CD14-positive monocyte (primary cell): ENCODE results near the gene ACKR1. TPM values are rescaled to one million over a fixed set of nuclear protein-coding genes. Genes with fewer than 3 reads are reported as not detected.

Experiments
- DNase-seq, 3 donors: peaks; one replicate each; pipeline ENCODE4 v3.0.0-alpha.2; 2011 to 2022
- H2AFZ ChIP-seq: 2 replicates; pipeline ENCODE4 v1.6.0; 2012; ENCODE audit warnings: mild to moderate bottlenecking, low read depth, low read length, inconsistent platforms; ENCODE audit not compliant: insufficient read depth, poor library complexity, severe bottlenecking
- H3K27ac ChIP-seq, 2 donors: 1 replicate in 1 of 2; 2 replicates in 1 of 2; pipeline ENCODE4 v1.5.1; 2012 to 2013; ENCODE audit warnings: low read length in 2 of 2, control low read depth in 1 of 2, inconsistent platforms in 1 of 2, low read depth in 1 of 2, mild to moderate bottlenecking in 1 of 2
- H3K27me3 ChIP-seq, 2 donors: one replicate each; pipeline versions ENCODE4 v1.6.0 to v1.6.1; 2011 to 2013; ENCODE audit warnings: low read length in 2 of 2; ENCODE audit not compliant: control insufficient read depth in 2 of 2, insufficient read depth in 2 of 2
- H3K36me3 ChIP-seq, 2 donors: replicated peaks in 1 of 2; 1 replicate in 1 of 2; 2 replicates in 1 of 2; pipeline versions ENCODE4 v1.5.1 to v1.6.1; 2012 to 2013; ENCODE audit warnings: low read length in 2 of 2, control low read depth in 1 of 2, inconsistent platforms in 1 of 2, mild to moderate bottlenecking in 1 of 2; ENCODE audit not compliant: insufficient read depth in 2 of 2, control insufficient read depth in 1 of 2
- H3K4me1 ChIP-seq, 2 donors: 1 replicate in 1 of 2; 2 replicates in 1 of 2; pipeline versions ENCODE4 v1.5.1 to v1.6.1; 2012 to 2013; ENCODE audit warnings: low read length in 2 of 2, control low read depth in 1 of 2, inconsistent platforms in 1 of 2, mild to moderate bottlenecking in 1 of 2, moderate library complexity in 1 of 2; ENCODE audit not compliant: insufficient read depth in 2 of 2, control insufficient read depth in 1 of 2
- H3K4me2 ChIP-seq: replicated peaks from 2 replicates; pipeline ENCODE3; 2012; ENCODE audit warnings: low read length, moderate library complexity, mild to moderate bottlenecking; ENCODE audit not compliant: poor library complexity, severe bottlenecking; ENCODE audit errors: extremely low read depth
- H3K4me3 ChIP-seq, 3 experiments: fragments of 200-600 bp in 1 of 3; sonication (generic) in 1 of 3; replicated peaks in 1 of 3; 1 replicate in 2 of 3; 2 replicates in 1 of 3; pipeline ENCODE4 v1.5.1; 2011 to 2013; ENCODE audit warnings: low read length in 3 of 3, mild to moderate bottlenecking in 3 of 3, control low read depth in 2 of 3, low read depth in 2 of 3, inconsistent platforms in 1 of 3, moderate library complexity in 1 of 3
- H3K79me2 ChIP-seq: 2 replicates; pipeline ENCODE4 v1.6.0; 2012; ENCODE audit warnings: mild to moderate bottlenecking, control low read depth, inconsistent platforms, low read length, moderate library complexity; ENCODE audit not compliant: insufficient read depth
- H3K9ac ChIP-seq: 2 replicates; pipeline ENCODE4 v1.6.0; 2017; ENCODE audit warnings: low read length, mild to moderate bottlenecking; ENCODE audit not compliant: insufficient read depth, poor library complexity, severe bottlenecking
- H3K9me3 ChIP-seq, 2 donors: replicated peaks in 1 of 2; 1 replicate in 1 of 2; 2 replicates in 1 of 2; pipeline versions ENCODE4 v1.5.1 to v1.6.1; 2012 to 2013; ENCODE audit warnings: low read length in 2 of 2, control low read depth in 1 of 2; ENCODE audit not compliant: control insufficient read depth in 1 of 2, insufficient read depth in 1 of 2
- H4K20me1 ChIP-seq: 2 replicates; pipeline ENCODE4 v1.6.0; 2012; ENCODE audit warnings: mild to moderate bottlenecking, low read length, control low read depth, moderate library complexity; ENCODE audit not compliant: insufficient read depth
- H3K27ac Mint-ChIP-seq, 7 donors: one replicate each; pipeline ENCODE4 v1.8.0; 2020; ENCODE audit warnings: mild to moderate bottlenecking in 7 of 7, mixed read lengths in 7 of 7, moderate library complexity in 6 of 7, inconsistent platforms in 2 of 7
- H3K27me3 Mint-ChIP-seq, 3 donors: one replicate each; pipeline ENCODE4 v1.8.0; 2021 to 2022; ENCODE audit warnings: low read depth in 3 of 3, mild to moderate bottlenecking in 3 of 3, mixed read lengths in 3 of 3, moderate library complexity in 3 of 3, inconsistent platforms in 1 of 3
- H3K36me3 Mint-ChIP-seq, 2 donors: one replicate each; pipeline ENCODE4 v1.8.0; 2020; ENCODE audit warnings: mixed read lengths in 2 of 2, inconsistent platforms in 1 of 2, mild to moderate bottlenecking in 1 of 2
- H3K4me1 Mint-ChIP-seq: one replicate; pipeline ENCODE4 v1.8.0; 2020; ENCODE audit warnings: mild to moderate bottlenecking, mixed read lengths
- H3K4me3 Mint-ChIP-seq, 2 donors: one replicate each; pipeline ENCODE4 v1.8.0; 2020; ENCODE audit warnings: mild to moderate bottlenecking in 2 of 2, mixed read lengths in 2 of 2, moderate library complexity in 1 of 2
- H3K9me3 Mint-ChIP-seq, 7 donors: one replicate each; pipeline ENCODE4 v1.8.0; 2020 to 2022; ENCODE audit warnings: mixed read lengths in 7 of 7, mild to moderate bottlenecking in 6 of 7, moderate library complexity in 6 of 7, inconsistent platforms in 2 of 7
- CTCF ChIP-seq: fragments of 200-600 bp; IDR thresholded peaks from one replicate; pipeline ENCODE4 v1.8.0; 2022; ENCODE audit warnings: antibody characterized with exemption, mild to moderate bottlenecking
- WGBS: methylation state at CpG from one replicate; pipeline ENCODE4 v1.1.5; 2013; ENCODE audit warnings: missing lambda C conversion rate; ENCODE audit not compliant: insufficient coverage; 5-methylcytosine and 5-hydroxymethylcytosine counted together
- intact Hi-C, 2 donors: fragments of 100-400 bp; cut with micrococcal nuclease; formaldehyde crosslinking; loops; one replicate each; pipeline versions ENCODE4 v1.15.0 to v1.15.1; 2023
- polyA plus RNA-seq, 3 donors: library from polyadenylated mRNA; depleted of rRNA in 1 of 3; unstranded in 2 of 3; stranded (reverse) in 1 of 3; fragments of 300-500 nt in 2 of 3; fragments of >200 nt in 1 of 3; fragmentation: Illumina TruSeq in 2 of 3; gene quantifications; 1 replicate in 2 of 3; 2 replicates in 1 of 3; pipeline ENCODE4 v1.2.3, GENCODE V29; 2012 to 2021

ACKR1 gene
- polyA plus RNA-seq, 3 donors, result 0.14 TPM; not detected in 2

- WGBS, result no CpG with 5 or more reads among the region's 4 CpGs
- DNase-seq, result no peak
- Mint-ChIP-seq H3K27me3 (no peaks in the 10 kb centered on the region), H3K4me1 (peaks cover 4% of the 10 kb centered on the region), H3K36me3 (no peaks in the 10 kb centered on the region), H3K27ac (peak overlapping the region in 1 of 7 donors; percentile 12), H3K9me3 (peaks cover 2 to 10% (median 6%) of the 10 kb centered on the region in 7 donors), H3K4me3 (no peak overlapping the region)
- H3K4me1 ChIP-seq, result no peaks in the 10 kb centered on the region
- no peaks in the 10 kb centered on the region for H3K36me3 ChIP-seq
- H3K9ac ChIP-seq, result no peak overlapping the region
- no peak overlapping the region for H3K4me2 ChIP-seq
- no peak overlapping the region for H2AFZ ChIP-seq
- no peaks in the 10 kb centered on the region for H3K79me2 ChIP-seq
- no peaks in the 10 kb centered on the region for H3K27me3 ChIP-seq
- intact Hi-C loops, result no loop called here
- no peaks in the 10 kb centered on the region for H4K20me1 ChIP-seq
- no peak for TF ChIP-seq CTCF
- H3K4me3 ChIP-seq, result no peak overlapping the region
- no peaks in the 10 kb centered on the region for H3K9me3 ChIP-seq
- no peak overlapping the region for H3K27ac ChIP-seq
Measured at GRCh38 chr1:159239551-159240220, 35.0 kb downstream of the ACKR1 start.

GRCh38 chr1:159247266-159247665 is 42.6 kb downstream of the ACKR1 start:
- no peak overlapping the region for H3K27ac ChIP-seq
- H4K20me1 ChIP-seq, result no peaks in the 10 kb centered on the region
- Mint-ChIP-seq H3K4me3 (no peak overlapping the region), H3K4me1 (peaks cover 12% of the 10 kb centered on the region), H3K9me3 (peaks cover 23 to 45% (median 34%) of the 10 kb centered on the region in 7 donors), H3K36me3 (peaks cover 0 to 3% of the 10 kb centered on the region in 2 donors), H3K27ac (no peak overlapping the region), H3K27me3 (no peaks in the 10 kb centered on the region)
- H3K4me2 ChIP-seq, result no peak overlapping the region
- 55% methylated on average over 3 of the region's 3 CpGs for WGBS
- TF ChIP-seq CTCF, result no peak
- no peaks in the 10 kb centered on the region for H3K4me1 ChIP-seq
- H3K9me3 ChIP-seq, result peaks cover 14 to 19% of the 10 kb centered on the region in 2 donors
- no peak overlapping the region for H3K9ac ChIP-seq
- no peak overlapping the region for H2AFZ ChIP-seq
- DNase-seq, result no peak
- no peak overlapping the region for H3K4me3 ChIP-seq
- H3K36me3 ChIP-seq, result no peaks in the 10 kb centered on the region
- H3K27me3 ChIP-seq, result no peaks in the 10 kb centered on the region
- intact Hi-C loops, result no loop called here
- no peaks in the 10 kb centered on the region for H3K79me2 ChIP-seq
